OCI-LY7 (cell line): Measurements from ENCODE around the gene SRCAP. TPM values are rescaled to one million over a fixed set of nuclear protein-coding genes. Genes with fewer than 3 reads are reported as not detected.
A peak's percentile ranks its signal among the peaks of the same experiment; 100 is the strongest.

Experiments
- BruUV-seq: library from RNA; stranded (reverse); fragments of 400-500 nt; replicated peaks from 2 replicates; lab custom pipeline; 2021; lab: Mats Ljungman, UMichigan
- CTCF ChIA-PET: fragments of 300-600 bp; sonication (Branson Sonifier 250); formaldehyde crosslinking; loops from one replicate; lab custom pipeline; 2022; ENCODE audit warnings: antibody characterized with exemption; ENCODE audit not compliant: unreplicated experiment; lab: Charles Lee
- POLR2A ChIA-PET: fragments of 300-600 bp; sonication (Branson Sonifier 250); formaldehyde crosslinking; loops from one replicate; lab custom pipeline; 2022; ENCODE audit warnings: antibody characterized with exemption; lab: Charles Lee
- DNase-seq: peaks from one replicate; pipeline ENCODE4 v3.0.0-alpha.2; 2015; ENCODE audit warnings: low spot score
- H2AFZ ChIP-seq: fragments of 200-600 bp; sonication (generic), shearing (Covaris generic); 2 replicates; pipeline ENCODE4 v1.6.1; 2014; ENCODE audit warnings: mild to moderate bottlenecking, antibody characterized with exemption, low read length, moderate library complexity
- H3K27ac ChIP-seq: fragments of 200-600 bp; sonication (generic); 2 replicates; pipeline ENCODE4 v1.5.1; 2014; ENCODE audit warnings: mixed run types, low read depth, mild to moderate bottlenecking, moderate library complexity, low read length, inconsistent platforms; ENCODE audit not compliant: poor library complexity, severe bottlenecking
- H3K36me3 ChIP-seq: fragments of 200-600 bp; sonication (generic); 2 replicates; pipeline ENCODE4 v1.6.1; 2014; ENCODE audit warnings: mild to moderate bottlenecking, antibody characterized with exemption, low read length, moderate library complexity, mixed read lengths; ENCODE audit not compliant: insufficient read depth
- H3K4me1 ChIP-seq: fragments of 200-600 bp; sonication (generic); 2 replicates; pipeline ENCODE4 v1.5.1; 2014; ENCODE audit warnings: mild to moderate bottlenecking, low read length; ENCODE audit not compliant: insufficient read depth, poor library complexity, severe bottlenecking
- H3K4me2 ChIP-seq: fragments of 200-600 bp; sonication (generic); 2 replicates; pipeline ENCODE4 v1.6.1; 2014; ENCODE audit warnings: mild to moderate bottlenecking, low read length
- H3K4me3 ChIP-seq: fragments of 200-600 bp; sonication (generic); 2 replicates; pipeline ENCODE4 v1.5.1; 2014; ENCODE audit warnings: mild to moderate bottlenecking, low read depth, low read length; ENCODE audit not compliant: poor library complexity, severe bottlenecking
- H3K79me2 ChIP-seq: fragments of 200-600 bp; sonication (generic); 2 replicates; pipeline ENCODE4 v1.6.1; 2016; ENCODE audit warnings: low read depth, mild to moderate bottlenecking, low read length, moderate library complexity, mixed read lengths; ENCODE audit not compliant: insufficient read depth
- H3K9me2 ChIP-seq: fragments of 200-600 bp; sonication (generic); 2 replicates; pipeline ENCODE4 v1.6.1; 2016; ENCODE audit warnings: mild to moderate bottlenecking, low read length, mixed read lengths; ENCODE audit not compliant: insufficient read depth
- H3K9me3 ChIP-seq: fragments of 200-600 bp; sonication (generic); 2 replicates; pipeline ENCODE4 v1.6.1; 2014; ENCODE audit warnings: mild to moderate bottlenecking, mixed run types, low read length, mixed read lengths
- H4K20me1 ChIP-seq: fragments of 200-600 bp; sonication (generic); 2 replicates; pipeline ENCODE4 v1.6.1; 2014; ENCODE audit warnings: mild to moderate bottlenecking, antibody characterized with exemption, low read length, moderate library complexity, mixed read lengths; ENCODE audit not compliant: insufficient read depth
- EZH2phosphoT487 ChIP-seq: fragments of 200-600 bp; sonication (generic); IDR thresholded peaks from 2 replicates; pipeline ENCODE4 v1.6.1; 2018; ENCODE audit warnings: low read depth, borderline replicate concordance, mild to moderate bottlenecking, mixed run types, antibody characterized with exemption, low read length, moderate library complexity, mixed read lengths
- intact Hi-C: fragments of 100-400 bp; cut with micrococcal nuclease; formaldehyde crosslinking; loops from one replicate; pipeline ENCODE4 v1.10.0; 2022; ENCODE audit not compliant: unreplicated experiment
- total RNA-seq, 2 experiments: library from RNA; depleted of rRNA in 1 of 2; stranded (reverse); fragments of >200 nt in 1 of 2; shearing (Covaris generic) in 1 of 2; gene quantifications; 2 replicates each; pipeline ENCODE4 v1.2.3, GENCODE V29; 2014 to 2022
- TF ChIP-seq, protein P1 (sequence below): fragments of 200-600 bp; sonication (generic); conservative IDR thresholded peaks from 2 replicates; pipeline ENCODE4 v1.5.1; 2014; ENCODE audit warnings: mild to moderate bottlenecking, antibody characterized with exemption, low read length, moderate library complexity, mixed read lengths

SRCAP gene
- total RNA-seq, 2 experiments from 2014 or later = 41.8 to 93.7 TPM

DNA sequence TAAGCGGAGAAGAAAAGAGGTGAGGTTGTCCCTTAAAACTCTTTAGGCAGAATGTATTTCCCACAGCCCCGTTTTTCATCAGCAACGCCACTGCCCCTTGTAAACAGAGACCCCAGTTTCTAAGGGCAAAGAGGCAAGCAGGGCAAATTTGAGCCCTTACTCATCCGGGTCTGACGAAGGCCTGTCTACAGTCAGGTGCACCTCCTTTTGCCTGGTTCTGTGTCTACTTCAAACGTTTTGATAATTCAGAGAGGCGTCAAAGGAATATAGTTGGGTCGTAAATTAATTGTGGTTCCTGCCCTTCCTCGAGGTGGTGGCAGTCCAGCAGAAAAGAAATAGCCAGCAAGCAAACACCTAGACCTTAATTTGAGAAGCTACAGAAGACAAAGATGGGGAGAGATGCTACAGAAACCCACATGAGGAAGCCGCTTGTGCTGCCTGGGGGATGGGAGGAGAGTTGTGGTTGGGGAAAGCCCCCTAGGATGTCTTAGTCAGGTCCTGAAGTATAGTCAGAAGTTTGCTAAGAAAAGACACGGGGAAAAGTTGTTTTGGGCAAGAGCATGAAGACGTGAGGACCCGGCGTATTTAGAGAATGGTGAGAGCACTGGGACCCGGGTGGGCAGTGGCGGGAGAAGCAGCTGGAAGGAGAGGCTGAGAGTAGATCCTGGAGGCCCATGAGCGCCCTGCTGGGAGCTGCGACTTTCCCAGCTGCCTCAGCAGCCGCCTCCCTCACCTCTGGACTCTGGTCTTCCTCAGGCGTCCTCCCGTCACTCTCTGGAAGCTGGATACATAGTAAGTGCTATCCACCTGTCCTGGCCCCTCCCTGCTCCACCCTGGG, 38.3 kb upstream of the SRCAP start:
- TSS peak; percentile 73 for BruUV-seq
- TF ChIP-seq EZH2phosphoT487 = no peak
- TF ChIP-seq, protein P1, sequence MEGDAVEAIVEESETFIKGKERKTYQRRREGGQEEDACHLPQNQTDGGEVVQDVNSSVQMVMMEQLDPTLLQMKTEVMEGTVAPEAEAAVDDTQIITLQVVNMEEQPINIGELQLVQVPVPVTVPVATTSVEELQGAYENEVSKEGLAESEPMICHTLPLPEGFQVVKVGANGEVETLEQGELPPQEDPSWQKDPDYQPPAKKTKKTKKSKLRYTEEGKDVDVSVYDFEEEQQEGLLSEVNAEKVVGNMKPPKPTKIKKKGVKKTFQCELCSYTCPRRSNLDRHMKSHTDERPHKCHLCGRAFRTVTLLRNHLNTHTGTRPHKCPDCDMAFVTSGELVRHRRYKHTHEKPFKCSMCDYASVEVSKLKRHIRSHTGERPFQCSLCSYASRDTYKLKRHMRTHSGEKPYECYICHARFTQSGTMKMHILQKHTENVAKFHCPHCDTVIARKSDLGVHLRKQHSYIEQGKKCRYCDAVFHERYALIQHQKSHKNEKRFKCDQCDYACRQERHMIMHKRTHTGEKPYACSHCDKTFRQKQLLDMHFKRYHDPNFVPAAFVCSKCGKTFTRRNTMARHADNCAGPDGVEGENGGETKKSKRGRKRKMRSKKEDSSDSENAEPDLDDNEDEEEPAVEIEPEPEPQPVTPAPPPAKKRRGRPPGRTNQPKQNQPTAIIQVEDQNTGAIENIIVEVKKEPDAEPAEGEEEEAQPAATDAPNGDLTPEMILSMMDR = no peak; the same call in 1 of the 2 replicates
- ChIA-PET POLR2A (interaction anchor here (1.3 to 1.6 kb wide), 2 partner anchors 33 to 205 kb away, joined by 3 to 4 read pairs; no protein-coding TSS in a partner anchor), CTCF (interaction anchor here (2.6 kb wide), 1 partner anchor 37 kb away, joined by 10 read pairs; no protein-coding TSS in a partner anchor)
- Histone ChIP-seq H3K4me1 (peaks cover 22% of the 10 kb centered on the region), H3K9me2 (no peaks in the 10 kb centered on the region), H3K36me3 (peaks cover 69% of the 10 kb centered on the region), H3K4me3 (peak overlapping the region; percentile 99), H4K20me1 (no peaks in the 10 kb centered on the region), H3K9me3 (no peaks in the 10 kb centered on the region), H3K79me2 (peaks cover 26% of the 10 kb centered on the region), H3K27ac (peak overlapping the region; percentile 87), H3K4me2 (peak overlapping the region; percentile 91), H2AFZ (no peak overlapping the region)
- intact Hi-C loops = no loop called here
- DNase-seq = peak; percentile 62

DNA sequence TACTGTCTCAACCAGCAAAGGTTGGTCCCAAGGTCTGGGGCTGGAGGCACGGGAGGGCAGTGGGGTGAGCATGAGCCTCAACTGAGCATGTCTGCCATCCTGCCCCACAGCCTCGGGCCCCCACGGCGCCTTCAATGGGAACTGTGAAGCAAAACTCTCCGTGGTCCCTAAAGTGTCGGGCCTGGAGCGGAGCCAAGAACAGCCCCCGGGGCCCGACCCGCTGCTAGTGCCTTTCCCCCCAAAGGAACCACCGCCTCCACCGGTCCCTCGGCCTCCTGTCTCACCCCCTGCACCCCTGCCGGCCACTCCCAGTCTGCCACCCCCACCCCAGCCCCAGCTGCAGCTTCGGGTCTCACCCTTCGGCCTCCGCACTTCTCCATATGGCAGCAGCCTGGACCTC, 36.5 kb upstream of the SRCAP start:
- no peaks in the 10 kb centered on the region for H3K9me3 ChIP-seq
- H3K27ac ChIP-seq = no peak overlapping the region
- peaks cover 15% of the 10 kb centered on the region for H3K4me1 ChIP-seq
- POLR2A ChIA-PET = no interaction called here
- H4K20me1 ChIP-seq = no peaks in the 10 kb centered on the region
- no TSS peak for BruUV-seq
- DNase-seq = no peak
- H2AFZ ChIP-seq = no peak overlapping the region
- intact Hi-C loops = no loop called here
- CTCF ChIA-PET = no interaction called here
- TF ChIP-seq, protein P1 = no peak
- TF ChIP-seq EZH2phosphoT487 = no peak
- H3K36me3 ChIP-seq = peaks cover 70% of the 10 kb centered on the region
- no peaks in the 10 kb centered on the region for H3K9me2 ChIP-seq
- peaks cover 26% of the 10 kb centered on the region for H3K79me2 ChIP-seq
- H3K4me3 ChIP-seq = no peak overlapping the region
- H3K4me2 ChIP-seq = no peak overlapping the region

DNA sequence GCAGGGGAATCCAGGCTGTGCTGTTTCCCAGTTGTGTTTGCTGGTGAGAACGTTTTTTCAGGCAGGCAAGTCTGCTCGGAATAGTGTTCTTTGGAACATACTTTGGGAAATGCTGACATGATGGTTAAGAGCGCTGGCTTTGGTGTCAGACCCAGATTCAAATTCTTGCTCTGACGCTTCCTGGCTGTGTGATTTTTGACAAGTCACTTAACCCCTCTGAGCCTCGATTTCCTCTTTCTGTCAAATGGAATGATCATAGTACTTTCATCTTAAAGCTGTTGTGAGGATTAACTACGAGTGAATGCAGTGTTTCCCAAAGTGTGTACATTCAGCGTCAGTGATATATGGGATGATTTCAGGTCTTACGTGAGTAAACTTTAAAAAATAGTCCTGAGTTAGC, 35.9 kb upstream of the SRCAP start:
- TF ChIP-seq EZH2phosphoT487 = no peak
- TF ChIP-seq, protein P1 = no peak
- Histone ChIP-seq H2AFZ (no peak overlapping the region), H4K20me1 (no peaks in the 10 kb centered on the region), H3K9me2 (no peaks in the 10 kb centered on the region), H3K36me3 (peaks cover 76% of the 10 kb centered on the region), H3K4me2 (no peak overlapping the region), H3K79me2 (peaks cover 26% of the 10 kb centered on the region), H3K4me3 (no peak overlapping the region), H3K4me1 (peaks cover 11% of the 10 kb centered on the region), H3K9me3 (no peaks in the 10 kb centered on the region), H3K27ac (no peak overlapping the region)
- ChIA-PET CTCF (no interaction called here), POLR2A (no interaction called here)
- intact Hi-C loops = no loop called here
- BruUV-seq = no TSS peak
- no peak for DNase-seq
